ENCODE measurements around the gene MGAT5B.

GRCh38 chr17:76871668-76872067 lies 3.5 kb downstream of the MGAT5B start:
- TF ChIP-seq, protein P1, sequence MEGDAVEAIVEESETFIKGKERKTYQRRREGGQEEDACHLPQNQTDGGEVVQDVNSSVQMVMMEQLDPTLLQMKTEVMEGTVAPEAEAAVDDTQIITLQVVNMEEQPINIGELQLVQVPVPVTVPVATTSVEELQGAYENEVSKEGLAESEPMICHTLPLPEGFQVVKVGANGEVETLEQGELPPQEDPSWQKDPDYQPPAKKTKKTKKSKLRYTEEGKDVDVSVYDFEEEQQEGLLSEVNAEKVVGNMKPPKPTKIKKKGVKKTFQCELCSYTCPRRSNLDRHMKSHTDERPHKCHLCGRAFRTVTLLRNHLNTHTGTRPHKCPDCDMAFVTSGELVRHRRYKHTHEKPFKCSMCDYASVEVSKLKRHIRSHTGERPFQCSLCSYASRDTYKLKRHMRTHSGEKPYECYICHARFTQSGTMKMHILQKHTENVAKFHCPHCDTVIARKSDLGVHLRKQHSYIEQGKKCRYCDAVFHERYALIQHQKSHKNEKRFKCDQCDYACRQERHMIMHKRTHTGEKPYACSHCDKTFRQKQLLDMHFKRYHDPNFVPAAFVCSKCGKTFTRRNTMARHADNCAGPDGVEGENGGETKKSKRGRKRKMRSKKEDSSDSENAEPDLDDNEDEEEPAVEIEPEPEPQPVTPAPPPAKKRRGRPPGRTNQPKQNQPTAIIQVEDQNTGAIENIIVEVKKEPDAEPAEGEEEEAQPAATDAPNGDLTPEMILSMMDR (IDR thresholded peaks at IDR 0.05): no peak
- no peak for TF ChIP-seq POLR2A (IDR thresholded peaks at IDR 0.05)
